ENCODE data around the gene SEMA3E.
"Not testable (repeated sequence)": the region's sequence is repeated elsewhere in the genome, so short reads cannot be mapped to it uniquely, and the experiment has no call there.

SEMA3E gene

GRCh38 chr7:83579740-83580139, 69.2 kb downstream of the SEMA3E start:
- no peak for TF ChIP-seq CTCF (IDR thresholded peaks at IDR 0.05; ENCODE audit: borderline replicate concordance, control extremely low read depth, extremely low read depth, insufficient read depth, missing control alignments)
- in situ Hi-C loops (cut with MboI; ENCODE audit: low sequenced_read_pairs, unreplicated experiment): no loop called here

GRCh38 chr7:83575436-83575835, 73.5 kb downstream of the SEMA3E start:
- no peak for TF ChIP-seq CTCF (IDR thresholded peaks at IDR 0.05; ENCODE audit: borderline replicate concordance, control extremely low read depth, extremely low read depth, insufficient read depth, missing control alignments)
- in situ Hi-C loops (cut with MboI; ENCODE audit: low sequenced_read_pairs, unreplicated experiment): no loop called here
- no peak for DNase-seq (ENCODE audit: low spot score)

More at GRCh38 chr7:83579740-83580139, 69.2 kb downstream of the SEMA3E start:
- DNase-seq (ENCODE audit: low spot score): no peak

- no peak for TF ChIP-seq CTCF (IDR thresholded peaks at IDR 0.05; ENCODE audit: borderline replicate concordance, control extremely low read depth, extremely low read depth, insufficient read depth, missing control alignments)
- DNase-seq (ENCODE audit: low spot score): no peak
- in situ Hi-C loops (cut with MboI; ENCODE audit: low sequenced_read_pairs, unreplicated experiment): no loop called here
Measured at GRCh38 chr7:83574616-83575015, 74.3 kb downstream of the SEMA3E start.

GRCh38 chr7:83562960-83563359, 86.0 kb downstream of the SEMA3E start:
- in situ Hi-C loops (cut with MboI; ENCODE audit: low sequenced_read_pairs, unreplicated experiment): no loop called here

GRCh38 chr7:83562289-83562688, 86.7 kb downstream of the SEMA3E start:
- no peak for TF ChIP-seq CTCF (IDR thresholded peaks at IDR 0.05; ENCODE audit: borderline replicate concordance, control extremely low read depth, extremely low read depth, insufficient read depth, missing control alignments)
- in situ Hi-C loops (cut with MboI; ENCODE audit: low sequenced_read_pairs, unreplicated experiment): no loop called here
- DNase-seq (ENCODE audit: low spot score): no peak

More at GRCh38 chr7:83562960-83563359, 86.0 kb downstream of the SEMA3E start:
- DNase-seq (ENCODE audit: low spot score): no peak
- no peak for TF ChIP-seq CTCF (IDR thresholded peaks at IDR 0.05; ENCODE audit: borderline replicate concordance, control extremely low read depth, extremely low read depth, insufficient read depth, missing control alignments)

- in situ Hi-C loops (cut with MboI; ENCODE audit: low sequenced_read_pairs, unreplicated experiment): no loop called here
- TF ChIP-seq CTCF (IDR thresholded peaks at IDR 0.05; ENCODE audit: borderline replicate concordance, control extremely low read depth, extremely low read depth, insufficient read depth, missing control alignments): no peak
- no peak for DNase-seq (ENCODE audit: low spot score)
Measured at GRCh38 chr7:83559887-83560286, 89.1 kb downstream of the SEMA3E start.

GRCh38 chr7:83552556-83552955, 96.4 kb downstream of the SEMA3E start:
- in situ Hi-C loops (cut with MboI; ENCODE audit: low sequenced_read_pairs, unreplicated experiment); DNase-seq (ENCODE audit: low spot score): not testable (repeated sequence)

Measured in GM13976 (cell line).